Left cardiac atrium (tissue), 4 donors: ENCODE results near the gene ZDHHC1. TPM values are rescaled to one million over a fixed set of nuclear protein-coding genes. Genes with fewer than 3 reads are reported as not detected.

Experiments
- ATAC-seq, 2 donors: fragments of 200-7000 bp; cut with Tn5 transposase; one replicate each; pipeline ENCODE4 v1.9.1; 2020; ENCODE audit warnings: mild to moderate bottlenecking in 2 of 2, moderate library complexity in 2 of 2
- DNase-seq: peaks from one replicate; pipeline ENCODE4 v3.0.0-alpha.2; 2020
- intact Hi-C, 2 donors: fragments of 100-400 bp; cut with DNase I; formaldehyde crosslinking; loops; one replicate each; pipeline versions ENCODE4 v1.14.1 to v1.15.1; 2022 to 2023
- total RNA-seq, 2 donors: library from RNA; stranded (reverse); fragmentation: NEBNext Ultra II Directional; extraction: Animal tissue kit (Norgen Biotek cat#: 25700); gene quantifications; one replicate each; pipeline ENCODE4 v1.2.1, GENCODE V29; 2021
- donor health status: DM: no; HTN: yes; CAD: no.
- donor health status: DM: no; HTN: yes; CAD: no; lungs with severe emphysema.
- donor health status: DM: yes; HTN: yes; CAD: no.
- donor health status: Dilated cardiomyopathy.

Gene ZDHHC1
- total RNA-seq, 2 donors from 2014 or later = 4.6 to 6.8 TPM

GRCh38 chr16:67349172-67349571 is 67.1 kb downstream of the ZDHHC1 start:
- ATAC-seq = no peak
- intact Hi-C loops = no loop called here

GRCh38 chr16:67346341-67346740 is 69.9 kb downstream of the ZDHHC1 start:
- intact Hi-C loops = no loop called here
- DNase-seq (no peak), ATAC-seq (no peak)

More at GRCh38 chr16:67349172-67349571, 67.1 kb downstream of the ZDHHC1 start:
- DNase-seq = no peak

GRCh38 chr16:67345401-67345800 is 70.9 kb downstream of the ZDHHC1 start:
- no peak for ATAC-seq
- DNase-seq = no peak
- intact Hi-C loops = no loop called here

Other genes starting within 250 kb of the ZDHHC1 start
- gene NOL3, start 245.9 kb downstream of the ZDHHC1 start, total RNA-seq = 10 to 100 TPM; 58.6 to 80.5 TPM
- 10 to 100 TPM; 16.8 to 18.1 TPM for gene MATCAP1, start 232.5 kb downstream of the ZDHHC1 start, total RNA-seq
- gene EXOC3L1, start 226.3 kb downstream of the ZDHHC1 start, total RNA-seq = 1 to 10 TPM; 1.9 to 2.0 TPM
- 10 to 100 TPM; 34.9 to 46.2 TPM for gene E2F4, start 224.3 kb downstream of the ZDHHC1 start, total RNA-seq
- 1 to 10 TPM; 1.0 to 1.6 TPM for gene ELMO3, start 217.3 kb downstream of the ZDHHC1 start, total RNA-seq
- 10 to 100 TPM; 17.4 to 25.3 TPM for gene TMEM208, start 189.3 kb downstream of the ZDHHC1 start, total RNA-seq
- 10 to 100 TPM; 18.7 to 25.8 TPM for gene FHOD1, start 169.0 kb downstream of the ZDHHC1 start, total RNA-seq
- 1 to 10 TPM; 1.3 to 1.5 TPM for gene SLC9A5, start 167.5 kb downstream of the ZDHHC1 start, total RNA-seq
- gene PLEKHG4, start 136.9 kb downstream of the ZDHHC1 start, total RNA-seq = 1 to 10 TPM; 1.8 to 2.2 TPM
- under 1 TPM in 1 of 2 donors, not detected in 1; 0.16 TPM for gene KCTD19, start 89.7 kb downstream of the ZDHHC1 start, total RNA-seq
- not detected for gene LRRC36, start 89.7 kb downstream of the ZDHHC1 start, total RNA-seq
- gene TPPP3, start 23.0 kb downstream of the ZDHHC1 start, total RNA-seq = 10 to 100 TPM; 22.9 to 40.1 TPM
- gene HSD11B2, start 14.6 kb upstream of the ZDHHC1 start, total RNA-seq = 1 to 10 TPM in 1 of 2 donors, not detected in 1; 1.6 TPM
- 10 to 100 TPM; 66.9 to 71.3 TPM for gene ATP6V0D1, start 64.7 kb upstream of the ZDHHC1 start, total RNA-seq
- gene AGRP, start 67.1 kb upstream of the ZDHHC1 start, total RNA-seq = not detected
- 10 to 100 TPM; 66.2 to 80.9 TPM for gene RIPOR1, start 112.4 kb upstream of the ZDHHC1 start, total RNA-seq
- 10 to 100 TPM; 22.7 to 25.7 TPM for gene CTCF, start 146.0 kb upstream of the ZDHHC1 start, total RNA-seq
- gene CARMIL2, start 228.7 kb upstream of the ZDHHC1 start, total RNA-seq = 1 to 10 TPM; 1.1 to 1.2 TPM
- 10 to 100 TPM in 1 of 2 donors, 1 to 10 TPM in 1; 9.0 to 10.2 TPM for gene ACD, start 243.8 kb upstream of the ZDHHC1 start, total RNA-seq
- 1 to 10 TPM; 2.5 to 4.8 TPM for gene PARD6A, start 244.5 kb upstream of the ZDHHC1 start, total RNA-seq